MCF 10A (cell line): ENCODE results near the gene LGALS8. TPM values are rescaled to one million over a fixed set of nuclear protein-coding genes. Genes with fewer than 3 reads are reported as not detected.

Experiments
- BruUV-seq: library from RNA; stranded (reverse); fragments of 400-500 nt; replicated peaks from 2 replicates; lab custom pipeline; 2021; lab: Mats Ljungman, UMichigan
- CTCF ChIA-PET: fragments of 300-600 bp; sonication (Branson Sonifier 250); formaldehyde crosslinking; extraction: SDS; loops from one replicate; lab custom pipeline; 2021; ENCODE audit warnings: antibody characterized with exemption, inconsistent platforms; lab: Yijun Ruan, JAX
- POLR2A ChIA-PET: fragments of 300-600, 350-650 bp; sonication (Branson Sonifier 250); formaldehyde crosslinking; extraction: SDS; loops from one replicate; lab custom pipeline; 2020; ENCODE audit warnings: antibody characterized with exemption, inconsistent platforms; lab: Yijun Ruan, JAX
- DNase-seq: peaks from one replicate; pipeline ENCODE4 v3.0.0-alpha.2; 2018; ENCODE audit not compliant: unreplicated experiment
- H3K27ac Mint-ChIP-seq: one replicate; pipeline ENCODE4 v1.8.0; 2022; ENCODE audit warnings: mild to moderate bottlenecking, low read depth, mixed read lengths; ENCODE audit not compliant: unreplicated experiment
- H3K27me3 Mint-ChIP-seq: one replicate; pipeline ENCODE4 v1.8.0; 2022; ENCODE audit warnings: mixed read lengths; ENCODE audit not compliant: insufficient read depth, unreplicated experiment
- H3K36me3 Mint-ChIP-seq: one replicate; pipeline ENCODE4 v1.8.0; 2022; ENCODE audit warnings: mild to moderate bottlenecking, moderate library complexity, mixed read lengths; ENCODE audit not compliant: insufficient read depth, unreplicated experiment
- H3K4me1 Mint-ChIP-seq: one replicate; pipeline ENCODE4 v1.8.0; 2022; ENCODE audit warnings: mixed read lengths; ENCODE audit not compliant: insufficient read depth, unreplicated experiment
- H3K4me3 Mint-ChIP-seq: one replicate; pipeline ENCODE4 v1.8.0; 2022; ENCODE audit warnings: mild to moderate bottlenecking, moderate library complexity, mixed read lengths; ENCODE audit not compliant: unreplicated experiment
- H3K9me3 Mint-ChIP-seq: one replicate; pipeline ENCODE4 v1.8.0; 2022; ENCODE audit warnings: mixed read lengths; ENCODE audit not compliant: unreplicated experiment
- intact Hi-C: fragments of 100-400 bp; cut with micrococcal nuclease; formaldehyde crosslinking; loops from 2 replicates; pipeline ENCODE4 v1.14.1; 2022
- total RNA-seq: library from RNA; stranded (reverse); gene quantifications from 2 replicates; pipeline ENCODE4 v1.2.3, GENCODE V29; 2022
- TF ChIP-seq, protein P1 (sequence below): fragments of 200-600 bp; IDR thresholded peaks from one replicate; pipeline ENCODE4 v1.8.0; 2022; ENCODE audit warnings: antibody characterized with exemption, mild to moderate bottlenecking; ENCODE audit not compliant: unreplicated experiment

Gene LGALS8
- total RNA-seq, 1 experiment from 2014 or later = 73.2 TPM

DNA sequence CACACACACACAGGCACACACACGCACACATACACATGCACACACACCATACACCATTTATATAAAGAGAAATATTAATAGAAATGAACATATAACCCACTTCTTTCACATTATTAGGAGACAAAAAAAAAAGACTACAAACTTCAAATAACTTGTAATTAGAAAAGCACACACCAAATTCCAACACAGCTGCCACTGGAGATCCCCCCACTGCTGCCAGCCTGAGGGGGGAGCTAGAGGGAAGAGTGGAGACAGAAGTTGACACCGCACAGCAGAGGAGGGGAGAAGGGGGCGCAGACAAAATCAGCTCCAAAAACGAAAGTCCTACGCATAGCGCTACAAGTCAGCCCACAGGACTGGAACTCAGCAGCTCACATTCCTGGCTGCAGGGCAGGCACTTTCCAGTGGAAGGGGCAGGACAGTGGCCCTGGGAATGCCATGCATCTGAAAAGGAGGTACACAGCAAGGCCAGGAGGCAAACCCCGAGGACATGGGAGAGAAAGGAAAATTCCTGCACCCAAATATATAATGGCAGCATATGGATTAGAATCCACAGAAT is 36.5 kb downstream of the LGALS8 start:
- ChIA-PET CTCF (interaction anchor here (0.6 to 1.9 kb wide), 8 partner anchors 8 to 1858 kb away, joined by 3 to 7 read pairs (median 3); no protein-coding TSS in a partner anchor), POLR2A (interaction anchor here (0.6 to 1.8 kb wide), 2 partner anchors 11 to 626 kb away, joined by 3 to 9 read pairs; no protein-coding TSS in a partner anchor)
- no peaks in the 10 kb centered on the region for H3K27me3 Mint-ChIP-seq
- H3K36me3 Mint-ChIP-seq = peaks cover 93% of the 10 kb centered on the region
- TF ChIP-seq, protein P1, sequence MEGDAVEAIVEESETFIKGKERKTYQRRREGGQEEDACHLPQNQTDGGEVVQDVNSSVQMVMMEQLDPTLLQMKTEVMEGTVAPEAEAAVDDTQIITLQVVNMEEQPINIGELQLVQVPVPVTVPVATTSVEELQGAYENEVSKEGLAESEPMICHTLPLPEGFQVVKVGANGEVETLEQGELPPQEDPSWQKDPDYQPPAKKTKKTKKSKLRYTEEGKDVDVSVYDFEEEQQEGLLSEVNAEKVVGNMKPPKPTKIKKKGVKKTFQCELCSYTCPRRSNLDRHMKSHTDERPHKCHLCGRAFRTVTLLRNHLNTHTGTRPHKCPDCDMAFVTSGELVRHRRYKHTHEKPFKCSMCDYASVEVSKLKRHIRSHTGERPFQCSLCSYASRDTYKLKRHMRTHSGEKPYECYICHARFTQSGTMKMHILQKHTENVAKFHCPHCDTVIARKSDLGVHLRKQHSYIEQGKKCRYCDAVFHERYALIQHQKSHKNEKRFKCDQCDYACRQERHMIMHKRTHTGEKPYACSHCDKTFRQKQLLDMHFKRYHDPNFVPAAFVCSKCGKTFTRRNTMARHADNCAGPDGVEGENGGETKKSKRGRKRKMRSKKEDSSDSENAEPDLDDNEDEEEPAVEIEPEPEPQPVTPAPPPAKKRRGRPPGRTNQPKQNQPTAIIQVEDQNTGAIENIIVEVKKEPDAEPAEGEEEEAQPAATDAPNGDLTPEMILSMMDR = peak; percentile 26
- H3K27ac Mint-ChIP-seq = no peak overlapping the region
- H3K4me1 Mint-ChIP-seq = no peaks in the 10 kb centered on the region
- intact Hi-C loops = no loop called here
- no TSS peak for BruUV-seq
- no peak overlapping the region for H3K4me3 Mint-ChIP-seq
- no peak for DNase-seq
- H3K9me3 Mint-ChIP-seq = no peaks in the 10 kb centered on the region

DNA sequence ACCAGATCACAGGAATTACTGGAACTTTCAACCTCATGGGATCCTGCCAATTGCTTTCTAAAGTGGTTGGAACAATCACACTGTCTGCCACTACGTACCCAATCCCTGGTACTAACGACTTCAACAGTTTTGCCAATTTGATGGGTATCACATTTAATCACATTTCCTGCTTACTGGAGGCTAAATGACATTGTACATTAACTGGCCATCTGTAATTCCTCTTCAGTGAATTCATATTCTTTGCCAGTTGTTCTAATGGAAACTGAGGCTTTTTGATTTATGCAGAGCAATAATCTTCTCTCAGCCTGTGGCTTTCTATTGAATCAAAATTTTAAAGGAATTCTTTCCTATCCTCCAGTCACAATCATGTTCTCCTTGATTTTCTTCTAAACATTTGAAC is 38.2 kb downstream of the LGALS8 start:
- intact Hi-C loops = no loop called here
- H3K27ac Mint-ChIP-seq = peak overlapping the region; percentile 0
- ChIA-PET CTCF (no interaction called here), POLR2A (no interaction called here)
- BruUV-seq = no TSS peak
- peaks cover 93% of the 10 kb centered on the region for H3K36me3 Mint-ChIP-seq
- H3K9me3 Mint-ChIP-seq = no peaks in the 10 kb centered on the region
- H3K4me1 Mint-ChIP-seq = no peaks in the 10 kb centered on the region
- H3K4me3 Mint-ChIP-seq = no peak overlapping the region
- H3K27me3 Mint-ChIP-seq = no peaks in the 10 kb centered on the region
- TF ChIP-seq, protein P1 = no peak
- no peak for DNase-seq

DNA sequence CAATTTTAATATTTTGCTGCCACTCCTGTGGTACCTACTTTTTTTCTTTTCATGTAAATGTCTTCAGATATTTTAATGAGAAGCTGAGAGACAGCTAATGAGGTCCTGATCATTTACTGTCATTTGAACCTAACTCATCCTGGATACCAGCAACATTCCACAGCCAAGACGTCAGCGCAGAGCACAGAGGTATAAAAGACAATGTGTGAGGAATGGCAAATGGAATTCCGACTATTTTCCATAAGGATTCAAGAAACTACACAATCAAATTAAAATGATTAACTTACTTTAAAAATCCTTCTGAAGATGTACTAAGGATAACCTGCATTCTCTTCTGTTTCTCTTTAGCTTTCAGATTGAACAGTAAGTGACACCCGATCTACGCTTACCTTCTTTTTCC is 41.7 kb downstream of the LGALS8 start:
- POLR2A ChIA-PET = interaction anchor here (0.5 to 2.4 kb wide), 4 partner anchors 14 to 1375 kb away, joined by 3 to 14 read pairs (median 4); no protein-coding TSS in a partner anchor
- Mint-ChIP-seq H3K27me3 (no peaks in the 10 kb centered on the region), H3K36me3 (peaks cover 93% of the 10 kb centered on the region), H3K27ac (no peak overlapping the region), H3K4me1 (peaks cover 10% of the 10 kb centered on the region), H3K9me3 (no peaks in the 10 kb centered on the region), H3K4me3 (no peak overlapping the region)
- BruUV-seq = no TSS peak
- DNase-seq = no peak
- intact Hi-C loops = no loop called here
- CTCF ChIA-PET = interaction anchor here (0.6 to 1.5 kb wide), 4 partner anchors 10 to 1000 kb away, joined by 3 to 5 read pairs (median 3); no protein-coding TSS in a partner anchor
- TF ChIP-seq, protein P1 = no peak

DNA sequence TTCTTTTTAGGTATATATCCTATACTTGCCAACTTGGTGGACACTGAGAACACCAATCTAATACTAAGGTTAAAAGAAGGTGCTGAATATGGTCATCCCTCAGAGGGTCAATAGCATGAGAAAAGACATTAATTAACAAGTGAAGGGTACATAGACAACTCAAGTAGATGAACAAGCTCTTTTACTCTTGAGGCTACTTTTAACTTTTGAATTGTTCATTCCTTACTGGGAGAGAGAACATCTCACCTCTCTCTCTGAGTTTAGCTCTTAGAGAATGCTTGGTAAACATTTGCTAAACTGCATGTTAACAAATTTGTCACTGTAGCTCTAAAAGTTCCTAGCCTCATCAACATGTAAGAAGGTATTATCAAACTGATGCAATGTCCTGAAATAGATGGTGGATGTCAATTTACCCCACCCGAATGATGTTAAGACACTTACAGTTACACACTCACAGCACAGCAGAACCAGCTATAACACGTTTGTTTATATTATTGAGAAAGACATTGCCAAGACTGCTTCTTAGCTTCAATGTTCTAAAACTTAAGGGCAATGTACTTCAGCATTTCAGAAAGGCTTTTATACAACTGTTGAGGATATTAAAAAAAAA is 44.6 kb downstream of the LGALS8 start:
- intact Hi-C loops = no loop called here
- peaks cover 100% of the 10 kb centered on the region for H3K36me3 Mint-ChIP-seq
- H3K27me3 Mint-ChIP-seq = no peaks in the 10 kb centered on the region
- H3K9me3 Mint-ChIP-seq = no peaks in the 10 kb centered on the region
- no peak overlapping the region for H3K4me3 Mint-ChIP-seq
- peak; percentile 43 for DNase-seq
- H3K27ac Mint-ChIP-seq = peak overlapping the region; percentile 86
- ChIA-PET CTCF (interaction anchor here (0.5 to 2.2 kb wide), 8 partner anchors 9 to 293 kb away, joined by 3 to 7 read pairs (median 3); partner anchors contain the start of gene HEATR1), POLR2A (interaction anchor here (0.6 to 1.5 kb wide), 14 partner anchors 9 to 559 kb away, joined by 3 to 5 read pairs (median 3); partner anchors contain the start of gene HEATR1)
- peaks cover 10% of the 10 kb centered on the region for H3K4me1 Mint-ChIP-seq
- TF ChIP-seq, protein P1 = no peak
- BruUV-seq = TSS peak; percentile 74
